Stimulated activated CD8-positive, alpha-beta memory T cell treated with anti-CD3 and anti-CD28 coated beads, Interleukin-4, amount 100 ng/mL, for 1 hour (primary cell): Measurements from ENCODE around the gene ATP8B1.
"Not testable (repeated sequence)": the region's sequence is repeated elsewhere in the genome, so short reads cannot be mapped to it uniquely, and the experiment has no call there.

ENCODE experiments used
- DNase-seq, 2 donors: peaks; one replicate each; pipeline ENCODE4 v3.0.0-alpha.2; 2020; ENCODE audit warnings: low read depth in 2 of 2, low spot score in 1 of 2

ATP8B1 gene

DNA sequence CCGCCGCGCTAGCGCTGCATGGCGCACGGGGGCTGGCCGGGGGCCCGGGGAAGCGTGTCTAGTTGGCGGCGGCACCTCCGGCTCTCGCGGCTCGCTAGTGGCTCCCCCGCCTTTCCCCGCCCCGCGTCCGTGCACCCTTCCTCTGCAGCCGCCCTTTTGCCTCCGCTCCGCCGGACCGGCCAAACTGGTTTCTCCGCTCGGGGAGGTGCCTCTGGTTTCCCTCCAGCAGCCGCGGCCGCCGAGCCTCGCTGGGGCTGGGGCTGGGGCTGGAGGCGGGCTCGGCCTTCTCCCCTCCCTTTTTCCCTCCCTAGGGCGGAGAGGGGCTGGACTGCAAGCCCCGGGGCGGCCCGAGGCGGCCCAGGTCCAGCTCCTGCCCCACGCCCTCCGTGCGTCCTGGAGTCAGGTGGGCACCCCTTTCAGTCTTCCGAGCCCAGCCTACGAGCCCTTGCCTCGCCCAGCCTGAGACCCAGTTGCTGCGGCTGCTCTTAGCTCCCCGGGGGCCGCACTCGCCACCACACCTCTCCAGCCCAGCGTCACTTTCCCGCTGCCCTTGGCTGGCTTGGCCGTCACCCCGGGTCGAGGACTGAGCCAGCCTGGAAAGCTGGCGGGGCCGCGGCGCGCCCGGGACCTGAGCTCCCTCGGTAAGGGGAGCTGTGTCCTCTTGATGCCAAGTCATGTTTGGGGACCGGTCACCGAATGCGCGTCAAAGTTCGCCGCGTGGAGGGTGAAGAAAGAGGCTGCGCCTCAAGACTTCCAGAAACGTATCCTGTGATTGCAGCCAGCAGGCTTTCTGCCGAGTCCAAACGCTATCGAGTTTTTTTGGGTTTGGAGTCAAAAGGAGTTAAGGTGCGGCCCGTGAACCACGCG is at the start of gene ATP8B1:
TSS of gene ATP8B1 (minus strand) at position 213 of the 867 bp plus-strand sequence. CDS start 71,508 bp downstream, outside the sequence.
- no peak for DNase-seq

GRCh38 chr18:57850063-57850462 is 46.9 kb upstream of the ATP8B1 start:
- DNase-seq, result no peak

DNA sequence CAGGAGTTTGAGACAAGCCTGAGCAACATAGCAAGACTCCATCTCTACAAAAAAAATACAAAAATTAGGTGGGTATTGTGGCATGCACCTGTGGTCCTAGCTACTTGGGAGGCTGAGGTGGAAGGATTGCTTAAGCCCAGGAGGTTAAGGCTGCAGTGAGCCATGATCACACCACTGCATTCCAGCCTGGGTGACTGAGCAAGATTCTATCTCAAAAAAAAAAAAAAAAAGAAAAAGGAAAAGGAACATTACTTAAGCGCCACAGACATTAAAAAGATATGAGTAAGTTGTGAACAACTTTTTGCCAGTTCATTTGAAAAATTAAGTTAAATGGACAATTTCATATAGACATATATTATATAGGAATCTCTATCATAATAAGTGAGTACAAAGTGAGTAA is 45.3 kb upstream of the ATP8B1 start:
- DNase-seq, result not testable (repeated sequence)

GRCh38 chr18:57847431-57847830 is 44.3 kb upstream of the ATP8B1 start:
- not testable (repeated sequence) for DNase-seq

GRCh38 chr18:57846258-57846657 is 43.1 kb upstream of the ATP8B1 start:
- DNase-seq, result no peak

DNA sequence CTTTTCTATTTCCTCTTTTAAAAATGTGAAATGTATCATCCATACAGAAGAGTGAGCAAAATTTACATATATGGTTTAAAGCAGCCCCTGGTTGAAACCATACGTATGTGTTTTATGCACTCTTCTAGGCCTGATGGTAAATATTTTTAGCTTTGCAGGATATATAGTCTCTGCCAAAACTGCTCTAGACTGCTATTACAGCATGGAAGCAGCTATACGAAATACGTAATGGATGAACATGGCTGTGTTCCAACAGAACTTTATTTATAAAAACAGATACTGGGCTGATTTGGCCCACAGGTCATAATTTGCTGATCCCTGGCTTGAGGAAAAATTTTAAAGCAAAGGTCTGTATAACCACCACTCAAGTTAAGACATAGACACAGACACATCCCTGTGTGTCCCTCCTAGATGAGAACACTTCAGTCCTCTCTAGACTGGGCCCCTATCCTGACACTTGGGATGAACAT is 42.5 kb upstream of the ATP8B1 start:
- DNase-seq, result no peak

DNA sequence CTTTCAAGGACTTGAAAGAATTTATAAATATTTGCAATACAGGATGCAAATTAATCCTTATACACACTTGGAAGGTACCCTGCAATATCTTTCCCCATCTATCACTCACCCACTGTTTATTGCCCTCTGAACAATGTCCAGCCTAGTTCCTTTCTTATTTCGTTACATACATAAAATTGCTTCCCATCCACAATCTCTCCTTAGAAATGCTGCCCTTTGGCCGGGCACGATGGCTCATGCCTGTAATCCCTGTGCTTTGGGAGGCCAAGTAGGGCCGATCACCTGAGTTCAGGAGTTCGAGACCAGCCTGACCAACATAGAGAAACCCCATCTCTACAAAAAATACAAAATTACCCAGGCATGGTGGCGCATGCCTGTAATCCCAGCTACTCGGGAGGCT is 41.2 kb upstream of the ATP8B1 start:
- no peak for DNase-seq

DNA sequence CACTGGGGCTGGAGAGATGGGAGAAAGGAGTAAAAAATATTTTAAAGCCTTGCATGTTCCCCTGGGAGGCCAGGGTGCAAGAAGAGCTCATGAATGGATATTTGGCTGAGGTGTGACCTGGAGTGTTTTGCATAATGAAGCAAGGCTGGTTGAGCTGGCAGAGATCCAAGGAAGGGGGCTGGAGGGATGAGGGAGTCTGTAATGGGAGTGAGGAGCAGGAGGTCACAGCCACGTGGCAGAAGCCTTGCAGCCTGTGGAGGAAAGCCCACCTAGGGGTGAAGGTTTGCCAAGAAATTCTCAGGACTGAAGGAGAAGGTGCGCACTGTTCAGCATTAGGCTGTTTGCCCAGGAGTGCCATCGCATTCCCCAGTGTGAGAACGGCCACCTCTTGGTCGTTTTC is 40.3 kb upstream of the ATP8B1 start:
- no peak for DNase-seq

GRCh38 chr18:57841568-57841967 is 38.5 kb upstream of the ATP8B1 start:
- DNase-seq, result no peak

DNA sequence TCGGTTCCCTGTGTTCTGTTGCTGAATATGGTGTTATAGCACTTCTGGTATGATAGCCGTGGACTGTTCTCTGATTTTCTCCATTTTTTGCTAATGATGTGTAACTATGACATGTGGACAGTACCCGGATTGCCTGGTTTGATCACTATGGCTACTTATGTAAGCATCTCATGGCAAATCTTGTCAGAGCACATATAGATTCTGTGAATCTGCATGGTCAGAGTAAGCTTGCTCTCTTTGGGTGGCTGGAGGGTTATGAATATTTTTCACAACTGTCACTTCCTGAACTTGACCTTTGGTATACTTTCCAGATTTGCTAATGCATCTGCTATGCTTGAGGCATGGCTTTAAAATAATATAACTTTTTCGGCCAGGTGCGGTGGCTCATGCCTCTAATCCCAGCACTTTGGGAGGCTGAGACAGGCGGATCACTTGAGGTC is 36.8 kb upstream of the ATP8B1 start:
- no peak for DNase-seq

- DNase-seq, result no peak
Observed at GRCh38 chr18:57837917-57838548, 34.9 kb upstream of the ATP8B1 start.

- DNase-seq, result no peak
Observed at GRCh38 chr18:57836557-57836956, 33.4 kb upstream of the ATP8B1 start.

DNA sequence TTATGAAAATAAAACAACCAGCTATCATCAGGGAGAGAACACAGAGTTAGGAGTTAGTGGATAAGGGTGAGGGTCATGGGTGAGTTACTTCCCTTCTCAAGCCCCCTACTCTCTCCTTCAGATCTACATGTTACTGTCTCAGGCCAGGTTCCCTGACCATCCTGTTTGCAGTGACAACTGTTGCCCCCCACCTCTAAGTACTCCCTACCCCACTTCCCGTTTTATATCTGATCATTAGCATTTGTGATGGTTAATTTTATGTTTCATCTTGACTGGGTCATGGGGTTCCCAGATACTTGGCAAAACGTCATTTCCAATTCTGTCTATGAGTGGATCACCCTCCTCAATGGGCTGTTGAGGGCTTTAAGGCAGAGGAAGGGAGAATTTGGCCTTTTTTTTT is 32.8 kb upstream of the ATP8B1 start:
- DNase-seq, result no peak

DNA sequence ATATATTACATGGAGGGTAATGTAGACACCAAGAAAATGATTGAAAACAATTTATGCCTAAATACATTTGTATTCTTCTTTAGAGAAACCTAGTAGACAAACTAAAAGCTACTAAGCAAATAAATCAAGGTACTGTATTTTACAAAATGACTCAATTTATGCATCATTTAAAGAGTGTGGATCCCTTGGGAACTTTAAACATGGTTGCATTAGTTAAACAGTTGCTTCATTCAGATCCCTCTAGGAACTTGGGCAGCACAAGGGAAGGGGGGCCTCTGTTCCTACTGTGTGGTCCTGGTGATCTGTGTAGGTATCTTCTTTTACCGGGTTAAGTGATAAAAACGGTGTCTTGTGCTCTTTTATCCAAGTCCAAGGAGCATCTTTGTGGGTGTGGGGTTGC is 31.5 kb upstream of the ATP8B1 start:
- no peak for DNase-seq

- no peak for DNase-seq
Observed at GRCh38 chr18:57833441-57834101, 30.5 kb upstream of the ATP8B1 start.

GRCh38 chr18:57832730-57833129 is 29.6 kb upstream of the ATP8B1 start:
- no peak for DNase-seq

GRCh38 chr18:57831597-57832377 is 28.7 kb upstream of the ATP8B1 start:
- DNase-seq, result no peak

DNA sequence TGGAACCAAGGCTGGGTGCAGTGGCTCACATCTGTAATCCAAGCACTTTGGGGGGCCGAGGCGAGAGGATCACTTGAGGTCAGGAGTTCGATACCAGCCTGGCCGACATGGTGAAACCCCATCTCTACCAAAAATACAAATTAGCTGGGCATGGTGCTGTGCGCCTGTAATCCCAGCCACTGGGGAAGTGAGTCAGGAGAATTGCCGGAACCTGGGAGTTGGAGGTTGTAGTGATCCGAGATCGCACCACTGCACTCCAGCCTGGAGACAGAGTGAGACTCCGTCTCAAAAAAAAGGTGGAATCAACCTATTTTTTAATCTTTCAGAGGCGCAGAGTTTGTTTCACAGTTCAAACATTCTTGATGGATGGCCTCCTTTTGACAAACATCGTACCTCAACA is 24.5 kb upstream of the ATP8B1 start:
- no peak for DNase-seq

- no peak for DNase-seq
Observed at GRCh38 chr18:57826252-57826651, 23.1 kb upstream of the ATP8B1 start.

DNA sequence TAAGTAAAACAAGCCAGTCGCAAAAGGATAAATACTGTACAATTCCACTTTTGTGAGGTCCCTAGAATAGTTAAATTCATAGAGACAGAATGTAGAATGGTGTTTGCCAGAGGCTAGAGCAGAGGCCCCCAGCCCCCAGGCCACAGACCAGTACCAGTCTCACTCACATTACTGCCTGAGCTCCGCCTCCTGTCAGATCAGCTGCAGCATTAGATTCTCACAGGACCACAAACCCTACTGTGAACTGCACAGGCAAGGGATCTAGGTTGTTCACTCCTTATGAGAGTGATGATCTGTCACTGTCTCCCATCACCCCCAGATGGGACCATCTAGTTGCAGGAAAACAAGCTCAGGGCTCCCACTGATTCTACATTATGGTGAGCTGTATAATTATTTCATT is 17.5 kb upstream of the ATP8B1 start:
- not testable (repeated sequence) for DNase-seq
